ENCODE data around the gene THTPA. TPM values are rescaled to one million over a fixed set of nuclear protein-coding genes. Genes with fewer than 3 reads are reported as not detected.
A peak's percentile ranks its signal among the peaks of the same experiment; 100 is the strongest.

Gene THTPA
- total and polyA plus RNA-seq, 2 of the 4 experiments (the other 2 are of a cell fraction): 5.0 to 9.2 TPM

DNA sequence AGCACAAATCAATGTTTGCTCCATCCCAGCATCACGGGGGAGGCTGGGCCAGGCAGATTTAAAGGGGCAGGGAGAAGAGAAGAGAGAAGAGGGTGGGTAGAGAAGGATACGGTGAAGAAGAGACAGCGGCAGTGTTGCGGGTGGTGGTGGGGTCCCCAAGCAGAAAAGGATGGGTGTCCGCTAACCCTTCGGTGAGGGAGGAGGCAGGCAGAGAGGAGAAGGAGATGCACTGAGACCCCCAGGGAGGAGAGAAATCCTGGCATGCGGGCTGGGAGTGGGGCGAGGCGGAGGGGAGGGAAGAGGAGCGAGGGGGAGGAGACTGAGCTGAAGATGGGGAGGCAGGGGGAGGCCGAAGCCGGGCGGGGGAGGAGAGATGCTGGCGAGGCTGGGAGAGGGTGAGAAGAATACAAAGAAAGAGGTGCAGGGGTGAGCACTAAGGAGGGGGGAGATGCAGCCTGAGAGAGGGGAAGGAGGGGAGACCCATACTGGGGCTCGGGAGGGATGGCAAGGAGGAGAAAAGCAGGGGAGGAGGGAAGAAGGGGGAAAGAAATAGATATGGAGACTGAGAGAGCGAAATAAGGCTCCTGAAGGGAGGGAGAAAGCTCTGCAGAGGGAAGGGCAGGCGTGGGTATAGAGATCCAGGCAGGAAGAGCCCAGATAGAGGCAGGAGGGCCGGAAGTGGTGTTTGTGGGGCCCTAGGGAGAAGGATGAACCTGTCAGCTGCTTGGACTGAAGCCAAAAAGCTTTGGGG, 22.7 kb downstream of the THTPA start, which contains the start of gene JPH4:
JPH4 (minus strand) TSS at position 231 of the 751 bp plus-strand sequence. CDS start 1,337 bp downstream, outside the sequence.
- dilution Hi-C loops (cut with HindIII; ENCODE audit: low sequenced_read_pairs, unreplicated experiment): no loop called here
- Histone ChIP-seq H3K4ac (ENCODE audit: low read depth, low read length) (no peak within 1 kb of the TSS), H2AFZ (replicated peaks; ENCODE audit: low read length, poor library complexity) (peak within 1 kb of the TSS; percentile 32), H3K9me1 (ENCODE audit: insufficient read depth, low read length) (no peaks in the 10 kb centered on the region), H3K79me1 (ENCODE audit: low read depth in 1 of 2, low read length in 2 of 2) (no peaks in the 10 kb centered on the region), H4K8ac (ENCODE audit: low read depth in 2 of 2, low read length in 2 of 2) (no peak within 1 kb of the TSS), H3K36me3 (ENCODE audit: control insufficient read depth, insufficient read depth, low read length) (no peaks in the 10 kb centered on the region), H3K56ac (ENCODE audit: extremely low read depth, insufficient read depth, low read length) (no peak within 1 kb of the TSS), H4K91ac (ENCODE audit: insufficient read depth, low read depth, low read length) (no peak within 1 kb of the TSS), H3K4me3 (ENCODE audit: insufficient read depth, low read depth, low read length) (no peak within 1 kb of the TSS), H4K5ac (ENCODE audit: low read depth, low read length) (no peak within 1 kb of the TSS), H3K23ac (ENCODE audit: low read depth, low read length) (no peak within 1 kb of the TSS), H3K27ac (ENCODE audit: insufficient read depth, low read length) (no peak within 1 kb of the TSS), H4K20me1 (ENCODE audit: insufficient read depth, low read length) (no peaks in the 10 kb centered on the region; the same call in 1 of the 2 replicates), H3K4me2 (ENCODE audit: low read depth, low read length) (no peak within 1 kb of the TSS), H3K27me3 (ENCODE audit: control insufficient read depth, insufficient read depth, low read length) (peaks cover 59% of the 10 kb centered on the region), H3K14ac (replicated peaks; ENCODE audit: low read depth, low read length) (no peak within 1 kb of the TSS), H2BK15ac (ENCODE audit: low read depth, low read length) (no peak within 1 kb of the TSS), H2BK120ac (ENCODE audit: low read depth, low read length) (no peak within 1 kb of the TSS), H2BK5ac (ENCODE audit: low read depth, low read length, poor library complexity, severe bottlenecking) (no peak within 1 kb of the TSS), H3K4me1 (ENCODE audit: control insufficient read depth, insufficient read depth, low read length) (no peaks in the 10 kb centered on the region), H2AK9ac (replicated peaks; ENCODE audit: low read depth, low read length, poor library complexity) (no peak within 1 kb of the TSS), H2BK20ac (ENCODE audit: low read depth, low read length) (no peak within 1 kb of the TSS), H3K9me3 (ENCODE audit: control insufficient read depth, insufficient read depth, low read length) (no peaks in the 10 kb centered on the region; the same call in 1 of the 2 replicates), H3K18ac (ENCODE audit: low read depth, low read length) (no peak within 1 kb of the TSS), H2AK5ac (ENCODE audit: low read depth, low read length) (no peak within 1 kb of the TSS), H3K9ac (ENCODE audit: low read depth, low read length) (no peak within 1 kb of the TSS; the same call in 1 of the 2 replicates)
- TF ChIP-seq MAFK (IDR thresholded peaks at IDR 0.05; ENCODE audit: low read depth, low read length) (no peak), NFE2L2 (IDR thresholded peaks at IDR 0.05; ENCODE audit: low read depth, low read length) (no peak), SMC3 (IDR thresholded peaks at IDR 0.05; ENCODE audit: low read depth, low read length) (no peak), CHD1 (IDR thresholded peaks at IDR 0.05; ENCODE audit: low read depth, low read length) (no peak), RFX5 (IDR thresholded peaks at IDR 0.05; ENCODE audit: low read depth, low read length) (no peak), BHLHE40 (IDR thresholded peaks at IDR 0.05; ENCODE audit: low read depth, low read length) (no peak), FOS (IDR thresholded peaks at IDR 0.05; ENCODE audit: low read depth, low read length) (no peak), RCOR1 (IDR thresholded peaks at IDR 0.05; ENCODE audit: insufficient replicate concordance, low read length) (no peak), MXI1 (IDR thresholded peaks at IDR 0.05; ENCODE audit: borderline replicate concordance, low read depth, low read length) (no peak), RAD21 (IDR thresholded peaks at IDR 0.05; ENCODE audit: low read length) (no peak)
- TF ChIP-seq, protein P1, sequence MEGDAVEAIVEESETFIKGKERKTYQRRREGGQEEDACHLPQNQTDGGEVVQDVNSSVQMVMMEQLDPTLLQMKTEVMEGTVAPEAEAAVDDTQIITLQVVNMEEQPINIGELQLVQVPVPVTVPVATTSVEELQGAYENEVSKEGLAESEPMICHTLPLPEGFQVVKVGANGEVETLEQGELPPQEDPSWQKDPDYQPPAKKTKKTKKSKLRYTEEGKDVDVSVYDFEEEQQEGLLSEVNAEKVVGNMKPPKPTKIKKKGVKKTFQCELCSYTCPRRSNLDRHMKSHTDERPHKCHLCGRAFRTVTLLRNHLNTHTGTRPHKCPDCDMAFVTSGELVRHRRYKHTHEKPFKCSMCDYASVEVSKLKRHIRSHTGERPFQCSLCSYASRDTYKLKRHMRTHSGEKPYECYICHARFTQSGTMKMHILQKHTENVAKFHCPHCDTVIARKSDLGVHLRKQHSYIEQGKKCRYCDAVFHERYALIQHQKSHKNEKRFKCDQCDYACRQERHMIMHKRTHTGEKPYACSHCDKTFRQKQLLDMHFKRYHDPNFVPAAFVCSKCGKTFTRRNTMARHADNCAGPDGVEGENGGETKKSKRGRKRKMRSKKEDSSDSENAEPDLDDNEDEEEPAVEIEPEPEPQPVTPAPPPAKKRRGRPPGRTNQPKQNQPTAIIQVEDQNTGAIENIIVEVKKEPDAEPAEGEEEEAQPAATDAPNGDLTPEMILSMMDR (conservative IDR thresholded peaks at IDR 0.05; ENCODE audit: low read depth, low read length): no peak
- TF ChIP-seq, protein P2, sequence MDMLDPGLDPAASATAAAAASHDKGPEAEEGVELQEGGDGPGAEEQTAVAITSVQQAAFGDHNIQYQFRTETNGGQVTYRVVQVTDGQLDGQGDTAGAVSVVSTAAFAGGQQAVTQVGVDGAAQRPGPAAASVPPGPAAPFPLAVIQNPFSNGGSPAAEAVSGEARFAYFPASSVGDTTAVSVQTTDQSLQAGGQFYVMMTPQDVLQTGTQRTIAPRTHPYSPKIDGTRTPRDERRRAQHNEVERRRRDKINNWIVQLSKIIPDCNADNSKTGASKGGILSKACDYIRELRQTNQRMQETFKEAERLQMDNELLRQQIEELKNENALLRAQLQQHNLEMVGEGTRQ (IDR thresholded peaks at IDR 0.05; ENCODE audit: low read depth, low read length): no peak
- TF ChIP-seq, protein P3, sequence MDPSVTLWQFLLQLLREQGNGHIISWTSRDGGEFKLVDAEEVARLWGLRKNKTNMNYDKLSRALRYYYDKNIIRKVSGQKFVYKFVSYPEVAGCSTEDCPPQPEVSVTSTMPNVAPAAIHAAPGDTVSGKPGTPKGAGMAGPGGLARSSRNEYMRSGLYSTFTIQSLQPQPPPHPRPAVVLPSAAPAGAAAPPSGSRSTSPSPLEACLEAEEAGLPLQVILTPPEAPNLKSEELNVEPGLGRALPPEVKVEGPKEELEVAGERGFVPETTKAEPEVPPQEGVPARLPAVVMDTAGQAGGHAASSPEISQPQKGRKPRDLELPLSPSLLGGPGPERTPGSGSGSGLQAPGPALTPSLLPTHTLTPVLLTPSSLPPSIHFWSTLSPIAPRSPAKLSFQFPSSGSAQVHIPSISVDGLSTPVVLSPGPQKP (IDR thresholded peaks at IDR 0.05; ENCODE audit: borderline replicate concordance, low read depth, low read length): no peak
- intact Hi-C loops (cut with micrococcal nuclease): no loop called here
- BruUV-seq (replicated peaks): no TSS peak
- WGBS, 2 experiments (ENCODE audit: extremely low coverage in 2 of 2, insufficient read length in 1 of 2): 3% methylated on average over 13 of the region's 18 CpGs; no CpG with 5 or more reads in 1 of the 2 experiments
- DNase-seq: no peak
- ATAC-seq (ENCODE audit: low read depth): no peak
- CTCF ChIA-PET: no interaction called here
- in situ Hi-C loops (cut with MboI; ENCODE audit: low sequenced_read_pairs): no loop called here
- POLR2A ChIA-PET (ENCODE audit: unreplicated experiment): interaction anchor here (0.6 kb wide), 1 partner anchor 1292 kb away, joined by 3 read pairs; no protein-coding TSS in a partner anchor

Measured in IMR-90 (cell line).